ENCODE results near the gene TNXB.

TNXB gene

DNA sequence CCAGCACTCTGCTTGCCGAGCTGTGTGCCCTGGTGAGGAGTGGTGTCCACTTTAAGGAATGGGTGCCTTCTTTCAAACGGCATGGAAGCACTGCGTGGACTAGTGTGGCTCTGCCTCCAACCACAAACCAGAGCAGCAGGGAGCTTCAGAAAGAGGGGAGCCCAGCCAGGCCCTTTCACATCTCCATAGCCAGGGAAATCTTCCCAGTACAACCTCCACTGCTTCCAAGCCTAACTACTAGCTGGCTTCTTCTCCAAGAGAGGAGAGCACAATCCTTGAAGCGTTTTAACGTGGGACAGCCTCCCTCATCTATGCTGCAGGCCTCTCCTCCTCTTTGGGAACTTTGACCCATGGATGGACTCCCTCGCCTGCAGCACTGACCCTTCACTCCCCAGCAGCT, 26.7 kb downstream of the TNXB start:
- Histone ChIP-seq H3K9me3 (no peaks in the 10 kb centered on the region), H3K4me1 (no peaks in the 10 kb centered on the region), H3K4me3 (ENCODE audit: low read depth, low read length) (no peak overlapping the region), H3K36me3 (no peaks in the 10 kb centered on the region), H3K27me3 (peaks cover 18% of the 10 kb centered on the region)
- DNase-seq = no peak
- TF ChIP-seq, protein P1, sequence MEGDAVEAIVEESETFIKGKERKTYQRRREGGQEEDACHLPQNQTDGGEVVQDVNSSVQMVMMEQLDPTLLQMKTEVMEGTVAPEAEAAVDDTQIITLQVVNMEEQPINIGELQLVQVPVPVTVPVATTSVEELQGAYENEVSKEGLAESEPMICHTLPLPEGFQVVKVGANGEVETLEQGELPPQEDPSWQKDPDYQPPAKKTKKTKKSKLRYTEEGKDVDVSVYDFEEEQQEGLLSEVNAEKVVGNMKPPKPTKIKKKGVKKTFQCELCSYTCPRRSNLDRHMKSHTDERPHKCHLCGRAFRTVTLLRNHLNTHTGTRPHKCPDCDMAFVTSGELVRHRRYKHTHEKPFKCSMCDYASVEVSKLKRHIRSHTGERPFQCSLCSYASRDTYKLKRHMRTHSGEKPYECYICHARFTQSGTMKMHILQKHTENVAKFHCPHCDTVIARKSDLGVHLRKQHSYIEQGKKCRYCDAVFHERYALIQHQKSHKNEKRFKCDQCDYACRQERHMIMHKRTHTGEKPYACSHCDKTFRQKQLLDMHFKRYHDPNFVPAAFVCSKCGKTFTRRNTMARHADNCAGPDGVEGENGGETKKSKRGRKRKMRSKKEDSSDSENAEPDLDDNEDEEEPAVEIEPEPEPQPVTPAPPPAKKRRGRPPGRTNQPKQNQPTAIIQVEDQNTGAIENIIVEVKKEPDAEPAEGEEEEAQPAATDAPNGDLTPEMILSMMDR (IDR thresholded peaks at IDR 0.05; ENCODE audit: low read depth, low read length) = no peak

DNA sequence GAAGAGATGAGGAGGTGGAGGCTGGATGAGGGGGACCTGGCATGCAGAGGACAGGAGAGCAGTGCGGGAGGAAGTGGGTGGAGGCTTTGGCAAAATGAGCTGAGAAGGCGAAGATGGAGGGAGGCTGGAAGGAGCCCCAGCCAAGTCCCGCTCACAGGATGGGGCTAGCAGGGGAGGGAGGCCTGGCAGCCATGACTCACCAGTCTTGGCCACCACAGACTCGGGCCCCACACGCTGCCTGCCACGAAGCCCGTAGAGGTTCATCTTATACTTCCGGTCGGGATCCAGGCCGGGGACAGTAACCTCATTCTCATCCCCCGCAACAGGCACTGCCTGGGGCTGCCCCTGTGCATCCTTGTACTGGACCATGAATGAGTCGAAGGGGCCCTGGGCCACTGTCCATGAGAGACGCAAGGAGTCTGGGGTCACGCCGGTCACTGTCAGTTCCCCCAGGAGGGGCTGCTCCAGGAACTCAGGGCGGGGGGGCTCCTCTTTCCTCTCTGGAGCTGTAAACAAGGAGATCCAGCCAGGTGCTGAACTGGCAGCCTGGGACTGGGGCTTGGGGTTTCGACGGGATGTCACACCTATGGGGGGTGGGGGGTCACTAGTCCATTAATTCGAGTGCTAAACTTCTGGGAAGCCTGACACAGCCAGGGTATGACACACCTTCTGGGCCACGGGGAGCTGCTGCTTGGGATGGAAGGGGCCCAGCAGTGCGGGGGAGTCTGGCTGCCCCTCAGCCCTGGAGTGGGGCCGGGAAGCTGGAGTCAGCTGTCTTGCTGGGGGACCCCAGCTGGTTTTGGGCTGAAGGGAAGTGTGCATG, 27.8 kb downstream of the TNXB start:
- TF ChIP-seq, protein P1 (IDR thresholded peaks at IDR 0.05; ENCODE audit: low read depth, low read length) = no peak
- no peaks in the 10 kb centered on the region for H3K4me1 ChIP-seq
- H3K9me3 ChIP-seq = no peaks in the 10 kb centered on the region
- H3K4me3 ChIP-seq (ENCODE audit: low read depth, low read length) = no peak overlapping the region
- peaks cover 9% of the 10 kb centered on the region for H3K27me3 ChIP-seq
- no peak for DNase-seq
- no peaks in the 10 kb centered on the region for H3K36me3 ChIP-seq

DNA sequence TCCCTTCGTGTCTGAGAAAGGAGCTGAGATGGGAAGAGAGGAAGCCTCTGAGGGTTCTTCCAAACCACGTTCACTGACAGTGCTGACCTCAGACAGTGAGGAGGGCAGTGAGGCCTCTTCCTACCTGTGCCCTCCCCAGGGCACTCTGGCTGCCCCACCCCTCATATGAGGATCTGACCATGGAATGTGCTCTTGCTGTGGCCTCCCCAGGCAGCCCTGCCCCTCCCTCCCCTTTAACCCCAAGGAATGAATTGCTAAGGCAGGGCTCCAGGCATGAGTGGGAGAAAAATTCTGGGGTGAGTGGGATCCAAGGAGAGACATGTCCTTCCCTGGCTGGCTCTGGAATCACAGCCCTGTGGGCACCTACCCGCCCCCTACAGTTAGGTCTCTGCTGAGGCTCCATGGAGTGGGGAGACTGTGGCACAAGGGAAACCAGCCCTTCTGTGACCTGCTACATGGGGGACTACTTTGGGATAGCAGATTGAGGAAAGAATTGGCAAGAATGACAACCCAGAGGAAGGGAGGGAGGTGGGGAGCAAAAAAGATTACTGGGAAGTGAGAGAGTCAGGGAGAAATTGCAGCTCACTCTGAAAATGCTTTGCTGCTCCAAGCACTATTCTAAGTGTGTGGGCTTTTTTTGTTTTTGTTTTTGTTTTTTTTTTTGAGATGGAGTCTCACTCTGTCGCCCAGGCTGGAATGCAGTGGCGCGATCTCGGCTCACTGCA, 29.4 kb downstream of the TNXB start:
- H3K9me3 ChIP-seq = no peaks in the 10 kb centered on the region
- H3K4me3 ChIP-seq (ENCODE audit: low read depth, low read length) = no peak overlapping the region
- DNase-seq = no peak
- H3K27me3 ChIP-seq = 0 out of 2 replicates have a peak, but pooled peaks cover 5% of the 10 kb centered on the region
- TF ChIP-seq, protein P1 (IDR thresholded peaks at IDR 0.05; ENCODE audit: low read depth, low read length) = no peak
- H3K36me3 ChIP-seq = no peaks in the 10 kb centered on the region
- no peaks in the 10 kb centered on the region for H3K4me1 ChIP-seq

DNA sequence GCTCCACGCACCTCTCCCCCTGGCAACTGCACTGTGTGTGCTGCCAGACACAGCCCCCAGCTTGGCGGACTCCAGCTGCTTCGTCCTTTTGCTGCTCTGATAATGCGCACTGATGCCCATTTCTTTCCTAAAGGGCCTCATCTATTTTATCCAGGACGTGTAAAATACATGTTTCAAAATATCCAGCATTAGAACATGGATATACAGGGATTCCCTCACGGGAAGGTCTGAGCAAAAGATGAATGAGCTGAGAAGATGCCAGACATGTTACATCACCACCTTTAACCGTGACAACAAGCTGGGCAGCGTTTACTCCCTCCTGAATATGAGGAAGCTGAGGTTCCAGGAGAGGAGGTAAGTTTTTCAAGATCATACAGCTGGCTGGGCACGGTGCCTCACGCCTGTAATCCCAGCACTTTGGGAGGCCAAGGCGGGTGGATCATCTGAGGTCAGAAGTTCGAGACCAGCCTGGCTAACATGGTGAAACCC, 32.8 kb downstream of the TNXB start:
- Histone ChIP-seq H3K36me3 (no peaks in the 10 kb centered on the region), H3K9me3 (no peaks in the 10 kb centered on the region), H3K4me1 (no peaks in the 10 kb centered on the region), H3K27me3 (peaks cover 5% of the 10 kb centered on the region; the same call in 1 of the 2 replicates), H3K4me3 (ENCODE audit: low read depth, low read length) (no peak overlapping the region)
- TF ChIP-seq, protein P1 (IDR thresholded peaks at IDR 0.05; ENCODE audit: low read depth, low read length) = no peak
- no peak for DNase-seq

DNA sequence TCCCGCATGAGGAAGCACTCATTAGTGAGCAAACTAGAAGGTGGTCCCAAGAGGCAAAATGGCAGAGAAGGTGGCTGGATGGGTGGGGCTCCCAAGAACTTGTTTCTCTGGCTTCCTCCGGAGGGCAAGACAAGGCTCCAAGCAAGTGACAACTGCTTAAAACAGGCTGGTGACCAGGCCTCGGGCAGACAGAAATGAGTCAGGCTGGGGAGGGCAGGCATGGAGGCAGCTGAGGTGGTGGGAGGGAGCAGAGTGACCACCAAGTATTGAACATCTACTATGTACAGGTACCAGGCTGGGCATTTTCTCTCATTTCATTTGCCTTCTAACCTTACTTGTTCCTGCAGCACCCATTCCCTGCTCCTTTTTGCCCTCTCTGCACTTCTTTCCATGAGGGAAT, 33.4 kb downstream of the TNXB start:
- no peak overlapping the region for H3K4me3 ChIP-seq (ENCODE audit: low read depth, low read length)
- H3K9me3 ChIP-seq = no peaks in the 10 kb centered on the region
- no peaks in the 10 kb centered on the region for H3K36me3 ChIP-seq
- H3K4me1 ChIP-seq = no peaks in the 10 kb centered on the region
- peaks cover 2% of the 10 kb centered on the region; the same call in 1 of the 2 replicates for H3K27me3 ChIP-seq
- DNase-seq = no peak
- TF ChIP-seq, protein P1 (IDR thresholded peaks at IDR 0.05; ENCODE audit: low read depth, low read length) = no peak
